Suprapubic skin (tissue), 4 donors: ENCODE data around the gene USP48. TPM values are rescaled to one million over a fixed set of nuclear protein-coding genes. Genes with fewer than 3 reads are reported as not detected.

Source experiments
- DNase-seq, 2 donors: peaks; one replicate each; pipeline ENCODE4 v3.0.0-alpha.2; 2019; ENCODE audit warnings: low spot score in 2 of 2
- H3K27ac ChIP-seq: fragments of 200-600 bp; sonication (generic); one replicate; pipeline ENCODE4 v1.5.1; 2019
- H3K27me3 ChIP-seq: fragments of 200-600 bp; sonication (generic); one replicate; pipeline ENCODE4 v1.5.1; 2019
- H3K36me3 ChIP-seq: fragments of 200-600 bp; sonication (generic); one replicate; pipeline ENCODE4 v1.5.1; 2019
- H3K4me1 ChIP-seq: fragments of 200-600 bp; sonication (generic); one replicate; pipeline ENCODE4 v1.5.1; 2019
- H3K4me3 ChIP-seq: fragments of 200-600 bp; sonication (generic); one replicate; pipeline ENCODE4 v1.5.1; 2019; ENCODE audit warnings: mild to moderate bottlenecking
- H3K9me3 ChIP-seq: fragments of 200-600 bp; sonication (generic); one replicate; pipeline ENCODE4 v1.5.1; 2019
- CTCF ChIP-seq, 2 donors: fragments of 200-600 bp in 1 of 2; fragments of 450-650 bp in 1 of 2; sonication (generic) in 1 of 2; IDR thresholded peaks; one replicate each; pipeline ENCODE4 v1.5.1; 2016 to 2019; ENCODE audit warnings: antibody characterized with exemption in 2 of 2, mild to moderate bottlenecking in 1 of 2, moderate library complexity in 1 of 2
- EP300 ChIP-seq: sonication (generic); formaldehyde crosslinking; IDR thresholded peaks from one replicate; pipeline ENCODE4 v1.6.1; 2017; ENCODE audit warnings: antibody characterized with exemption
- POLR2A ChIP-seq, 2 donors: fragments of 450-650 bp; IDR thresholded peaks; one replicate each; pipeline ENCODE4 v1.6.1; 2017; ENCODE audit warnings: antibody characterized with exemption in 2 of 2, mild to moderate bottlenecking in 2 of 2, moderate library complexity in 2 of 2
- POLR2AphosphoS5 ChIP-seq, 3 donors: sonication (generic); formaldehyde crosslinking; IDR thresholded peaks; one replicate each; pipeline ENCODE4 v1.6.1; 2017; ENCODE audit warnings: antibody characterized with exemption in 3 of 3
- WGBS: methylation state at CpG from one replicate; pipeline ENCODE4 v1.1.5; 2018; 5-methylcytosine and 5-hydroxymethylcytosine counted together
- total RNA-seq, 4 donors: library from RNA; depleted of rRNA; stranded (reverse); fragments of >200 nt; gene quantifications; one replicate each; pipeline ENCODE4 v1.1.0, GENCODE V29; 2016

Gene USP48
- total RNA-seq, 4 donors from 2014 or later: 27.7 to 151 (median 46.0) TPM

DNA sequence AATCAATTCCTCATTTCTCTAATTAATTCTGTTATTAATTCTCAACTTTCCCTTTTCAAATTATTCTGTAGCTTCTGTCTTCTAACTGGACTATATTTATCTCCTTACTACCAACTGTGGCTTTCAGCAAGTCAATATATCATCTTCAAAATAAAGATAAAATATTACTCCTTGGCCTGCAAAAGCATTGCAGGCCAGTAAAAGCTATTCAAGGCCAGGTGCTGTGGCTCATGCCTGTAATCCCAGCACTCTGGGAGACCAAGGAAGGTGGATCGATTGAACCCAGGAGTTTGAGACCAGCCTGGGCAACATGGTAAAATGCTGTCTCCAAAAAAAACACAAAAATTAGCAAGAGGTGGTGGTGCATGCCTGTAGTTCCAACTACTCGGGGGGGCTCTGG, 27.9 kb downstream of the USP48 start:
- Histone ChIP-seq H3K9me3 (no peaks in the 10 kb centered on the region), H3K4me3 (no peak overlapping the region), H3K36me3 (peaks cover 60% of the 10 kb centered on the region), H3K4me1 (peaks cover 6% of the 10 kb centered on the region), H3K27ac (no peak overlapping the region), H3K27me3 (no peaks in the 10 kb centered on the region)
- WGBS: 100% methylated on average over 2 of the region's 2 CpGs
- DNase-seq: no peak
- TF ChIP-seq POLR2AphosphoS5 (IDR thresholded peaks at IDR 0.05): no peak
- no peak for TF ChIP-seq POLR2A (IDR thresholded peaks at IDR 0.05)
- TF ChIP-seq EP300: no peak
- no peak for TF ChIP-seq CTCF (IDR thresholded peaks at IDR 0.05)

DNA sequence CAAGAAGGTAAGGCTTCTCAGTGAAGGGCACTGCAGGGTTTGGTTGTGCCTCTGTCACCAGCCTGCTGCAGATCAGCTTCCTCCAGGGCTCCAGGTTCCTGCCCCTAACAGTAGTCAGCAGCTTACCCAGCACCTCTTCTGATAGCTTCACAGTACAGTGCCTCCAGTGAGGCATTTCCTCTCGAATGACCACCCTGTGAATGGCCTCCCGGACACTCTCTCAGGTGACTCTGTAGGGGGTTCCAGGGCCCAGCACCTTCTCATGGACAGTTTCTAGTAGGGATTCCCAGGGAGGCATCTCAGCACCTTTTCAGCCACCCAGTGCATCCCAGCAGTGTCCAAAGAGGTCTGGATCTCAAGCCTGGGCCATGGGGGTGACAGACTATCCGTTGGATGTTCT, 28.4 kb downstream of the USP48 start:
- Histone ChIP-seq H3K4me3 (no peak overlapping the region), H3K27ac (no peak overlapping the region), H3K36me3 (peaks cover 60% of the 10 kb centered on the region), H3K27me3 (no peaks in the 10 kb centered on the region), H3K9me3 (no peaks in the 10 kb centered on the region), H3K4me1 (peaks cover 1% of the 10 kb centered on the region)
- DNase-seq: no peak
- no peak for TF ChIP-seq CTCF (IDR thresholded peaks at IDR 0.05)
- TF ChIP-seq POLR2A (IDR thresholded peaks at IDR 0.05): no peak
- 83% methylated on average over 3 of the region's 3 CpGs for WGBS

GRCh38 chr1:21752186-21752585, 30.8 kb downstream of the USP48 start:
- 75% methylated on average over 2 of the region's 2 CpGs for WGBS
- Histone ChIP-seq H3K27ac (no peak overlapping the region), H3K4me3 (no peak overlapping the region), H3K27me3 (no peaks in the 10 kb centered on the region), H3K36me3 (peaks cover 81% of the 10 kb centered on the region), H3K9me3 (no peaks in the 10 kb centered on the region), H3K4me1 (no peaks in the 10 kb centered on the region)
- TF ChIP-seq EP300: no peak
- TF ChIP-seq POLR2A (IDR thresholded peaks at IDR 0.05): no peak
- TF ChIP-seq CTCF (IDR thresholded peaks at IDR 0.05): no peak
- no peak for TF ChIP-seq POLR2AphosphoS5 (IDR thresholded peaks at IDR 0.05)
- DNase-seq: no peak

- no peak overlapping the region for H3K27ac ChIP-seq
- no peaks in the 10 kb centered on the region for H3K27me3 ChIP-seq
- TF ChIP-seq POLR2AphosphoS5 (IDR thresholded peaks at IDR 0.05) (no peak), POLR2A (IDR thresholded peaks at IDR 0.05) (no peak), EP300 (no peak), CTCF (IDR thresholded peaks at IDR 0.05) (no peak)
- H3K4me3 ChIP-seq: no peak overlapping the region
- DNase-seq: no peak
- H3K4me1 ChIP-seq: no peaks in the 10 kb centered on the region
- peaks cover 82% of the 10 kb centered on the region for H3K36me3 ChIP-seq
- 81% methylated on average over 2 of the region's 2 CpGs for WGBS
- no peaks in the 10 kb centered on the region for H3K9me3 ChIP-seq
Measured at GRCh38 chr1:21751281-21751680, 31.7 kb downstream of the USP48 start.

- Histone ChIP-seq H3K9me3 (no peaks in the 10 kb centered on the region), H3K27me3 (no peaks in the 10 kb centered on the region), H3K27ac (no peak overlapping the region), H3K4me3 (no peak overlapping the region), H3K36me3 (peaks cover 78% of the 10 kb centered on the region), H3K4me1 (no peaks in the 10 kb centered on the region)
- DNase-seq: no peak
- TF ChIP-seq POLR2A (IDR thresholded peaks at IDR 0.05) (no peak), POLR2AphosphoS5 (IDR thresholded peaks at IDR 0.05) (no peak), EP300 (no peak), CTCF (IDR thresholded peaks at IDR 0.05) (no peak)
- 79% methylated on average over 2 of the region's 2 CpGs for WGBS
Measured at GRCh38 chr1:21750841-21751240, 32.1 kb downstream of the USP48 start.
